Astrocyte (in vitro differentiated cells and primary cell): Measurements from ENCODE around the gene ABCA4.

ENCODE experiments used
- CTCF ChIP-seq: IDR thresholded peaks from 2 replicates; pipeline ENCODE4 v1.5.1; 2011; ENCODE audit warnings: low read depth, mild to moderate bottlenecking, inconsistent platforms, low read length, moderate library complexity; ENCODE audit not compliant: insufficient read depth
- EZH2 ChIP-seq: IDR thresholded peaks from 2 replicates; pipeline ENCODE4 v1.6.1; 2012; ENCODE audit warnings: mild to moderate bottlenecking, low read length, inconsistent platforms; ENCODE audit not compliant: insufficient read depth

GRCh38 chr1:94124538-94124937 is 3.6 kb upstream of the ABCA4 start:
- TF ChIP-seq CTCF, result no peak
- no peak for TF ChIP-seq EZH2
